SK-N-MC (cell line): ENCODE measurements around the gene NFYB.
"Not testable (repeated sequence)": the region's sequence is repeated elsewhere in the genome, so short reads cannot be mapped to it uniquely, and the experiment has no call there.

Experiments
- DNase-seq: peaks from one replicate; pipeline ENCODE4 v3.0.0-alpha.2; 2011; ENCODE audit warnings: low read depth, low spot score
- H3K27ac ChIP-seq: fragments of 200-600 bp; sonication (generic); 2 replicates; pipeline ENCODE4 v1.5.1; 2016; ENCODE audit warnings: mixed run types
- H3K36me3 ChIP-seq: fragments of 200-600 bp; sonication (generic); 2 replicates; pipeline ENCODE4 v1.6.1; 2017; ENCODE audit warnings: antibody characterized with exemption, low read length, mixed read lengths; ENCODE audit not compliant: insufficient read depth
- H3K4me3 ChIP-seq: fragments of 200-600 bp; sonication (generic); 2 replicates; pipeline ENCODE4 v1.5.1; 2016
- H3K9ac ChIP-seq: fragments of 200-600 bp; sonication (generic); 2 replicates; pipeline ENCODE4 v1.8.0; 2017; ENCODE audit warnings: mixed run types, mixed read lengths; ENCODE audit not compliant: insufficient read length
- H3K9me3 ChIP-seq: fragments of 200-600 bp; sonication (generic); 2 replicates; pipeline ENCODE4 v1.6.1; 2017; ENCODE audit warnings: low read depth, mild to moderate bottlenecking, antibody characterized with exemption, low read length, moderate library complexity, mixed read lengths
- EZH2 ChIP-seq: fragments of 200-600 bp; sonication (generic); IDR thresholded peaks from one replicate; pipeline ENCODE4 v1.6.1; 2017; ENCODE audit warnings: antibody characterized with exemption
- FOXP2 ChIP-seq: optimal IDR thresholded peaks from 2 replicates; pipeline ENCODE3; 2011; ENCODE audit warnings: mild to moderate bottlenecking, moderate library complexity; ENCODE audit not compliant: insufficient read depth; ENCODE audit errors: extremely low read length, control extremely low read depth
- POLR2AphosphoS5 ChIP-seq: IDR thresholded peaks from 2 replicates; pipeline ENCODE4 v1.6.1; 2012; ENCODE audit warnings: mild to moderate bottlenecking, low read depth, low read length, borderline replicate concordance

The NFYB gene

GRCh38 chr12:104133321-104133720 is 4.7 kb downstream of the NFYB start:
- Histone ChIP-seq H3K4me3 (no peak overlapping the region), H3K36me3 (peaks cover 61% of the 10 kb centered on the region), H3K27ac (no peak overlapping the region), H3K9me3 (no peaks in the 10 kb centered on the region), H3K9ac (no peak overlapping the region)
- TF ChIP-seq POLR2AphosphoS5 (no peak), EZH2 (no peak), FOXP2 (no peak)
- DNase-seq: no peak

- Histone ChIP-seq H3K9ac (no peak overlapping the region), H3K36me3 (peaks cover 69% of the 10 kb centered on the region), H3K9me3 (no peaks in the 10 kb centered on the region), H3K4me3 (no peak overlapping the region), H3K27ac (no peak overlapping the region)
- TF ChIP-seq POLR2AphosphoS5 (no peak), FOXP2 (no peak), EZH2 (no peak)
- DNase-seq: no peak
Observed at GRCh38 chr12:104132351-104132956, 5.6 kb downstream of the NFYB start.

- Histone ChIP-seq H3K27ac (no peak overlapping the region), H3K9ac (no peak overlapping the region), H3K4me3 (no peak overlapping the region), H3K36me3 (peaks cover 69% of the 10 kb centered on the region), H3K9me3 (no peaks in the 10 kb centered on the region)
- DNase-seq: no peak
- no peak for TF ChIP-seq POLR2AphosphoS5
Observed at GRCh38 chr12:104131609-104132008, 6.4 kb downstream of the NFYB start.

DNA sequence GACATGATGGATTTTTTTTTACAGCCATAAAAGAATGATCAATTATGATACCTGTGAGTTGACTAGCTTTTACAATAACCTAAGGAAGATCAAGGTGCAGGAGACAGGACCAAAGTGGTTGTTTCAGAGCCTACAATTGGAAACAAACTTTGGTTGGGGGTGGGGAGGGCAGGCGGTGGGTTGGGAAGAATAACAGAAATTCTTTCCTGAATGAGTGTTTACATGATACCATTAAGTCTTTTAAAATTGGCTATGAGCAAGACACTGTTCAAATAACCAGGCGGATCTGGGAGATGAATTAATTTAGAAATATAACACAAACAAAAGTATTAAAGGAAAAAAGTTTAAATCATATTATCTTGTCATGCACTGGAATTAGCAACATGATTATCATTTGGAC is 7.2 kb downstream of the NFYB start:
- H3K27ac ChIP-seq: no peak overlapping the region
- peaks cover 77% of the 10 kb centered on the region for H3K36me3 ChIP-seq
- no peaks in the 10 kb centered on the region for H3K9me3 ChIP-seq
- DNase-seq: no peak
- no peak overlapping the region for H3K9ac ChIP-seq
- H3K4me3 ChIP-seq: no peak overlapping the region
- TF ChIP-seq POLR2AphosphoS5 (no peak), FOXP2 (no peak), EZH2 (no peak)

GRCh38 chr12:104126548-104126947 is 11.5 kb downstream of the NFYB start:
- no peak overlapping the region; the same call in 1 of the 2 replicates for H3K27ac ChIP-seq
- DNase-seq: no peak
- no peak overlapping the region for H3K9ac ChIP-seq
- H3K9me3 ChIP-seq: no peaks in the 10 kb centered on the region
- peaks cover 74% of the 10 kb centered on the region for H3K36me3 ChIP-seq
- H3K4me3 ChIP-seq: no peak overlapping the region
- TF ChIP-seq FOXP2: no peak
- no peak for TF ChIP-seq POLR2AphosphoS5
- no peak for TF ChIP-seq EZH2

DNA sequence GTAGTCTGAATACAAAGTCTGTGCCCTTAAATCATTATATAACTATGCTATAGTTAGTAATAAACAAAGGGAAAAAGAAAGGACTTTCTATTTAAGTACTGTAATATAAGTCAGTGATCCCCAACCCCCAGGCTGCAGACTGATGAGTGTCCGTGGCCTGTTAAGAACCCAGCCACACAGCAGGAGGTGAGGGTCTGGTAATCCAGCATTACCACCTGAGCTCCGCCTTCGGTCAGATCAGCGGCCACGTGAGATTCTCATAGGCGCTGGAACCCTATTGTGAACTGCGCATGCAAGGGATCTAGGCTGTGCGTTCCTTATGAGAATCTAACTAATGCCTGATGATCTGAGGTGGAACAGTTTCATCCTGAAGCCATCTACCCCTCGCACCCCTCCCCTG is 15.7 kb downstream of the NFYB start:
- H3K27ac ChIP-seq: no peak overlapping the region
- peaks cover 74% of the 10 kb centered on the region for H3K36me3 ChIP-seq
- H3K9me3 ChIP-seq: no peaks in the 10 kb centered on the region
- no peak overlapping the region for H3K4me3 ChIP-seq
- no peak for DNase-seq
- H3K9ac ChIP-seq: no peak overlapping the region
- TF ChIP-seq FOXP2 (no peak), EZH2 (no peak), POLR2AphosphoS5 (no peak)

GRCh38 chr12:104121001-104121400 is 17.0 kb downstream of the NFYB start:
- TF ChIP-seq FOXP2 (no peak), POLR2AphosphoS5 (no peak), EZH2 (no peak)
- no peak for DNase-seq
- Histone ChIP-seq H3K36me3 (peaks cover 75% of the 10 kb centered on the region), H3K9ac (no peak overlapping the region), H3K4me3 (no peak overlapping the region), H3K9me3 (no peaks in the 10 kb centered on the region), H3K27ac (no peak overlapping the region)

DNA sequence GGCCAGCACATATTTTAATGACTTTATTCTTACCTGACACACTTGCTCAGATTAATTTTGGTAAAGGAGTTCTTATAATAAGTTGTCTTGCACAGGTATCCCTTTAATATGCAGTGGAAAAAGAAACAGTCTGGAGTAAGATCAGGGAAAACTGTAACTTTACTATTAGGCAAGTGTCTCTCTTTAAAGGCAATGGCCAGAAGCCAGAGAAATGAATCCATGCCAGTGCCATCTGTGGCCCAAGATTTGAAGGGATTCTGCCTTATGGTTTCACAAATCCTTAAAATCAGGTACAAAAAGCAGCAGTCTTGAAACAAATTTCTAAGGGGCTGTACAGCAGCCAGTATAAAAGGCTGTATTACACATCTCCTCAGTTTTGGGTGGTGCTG is 22.4 kb downstream of the NFYB start:
- Histone ChIP-seq H3K36me3 (peaks cover 44% of the 10 kb centered on the region), H3K27ac (no peak overlapping the region), H3K9me3 (no peaks in the 10 kb centered on the region), H3K9ac (no peak overlapping the region), H3K4me3 (no peak overlapping the region)
- DNase-seq: no peak
- no peak for TF ChIP-seq EZH2
- TF ChIP-seq FOXP2: no peak
- TF ChIP-seq POLR2AphosphoS5: no peak

DNA sequence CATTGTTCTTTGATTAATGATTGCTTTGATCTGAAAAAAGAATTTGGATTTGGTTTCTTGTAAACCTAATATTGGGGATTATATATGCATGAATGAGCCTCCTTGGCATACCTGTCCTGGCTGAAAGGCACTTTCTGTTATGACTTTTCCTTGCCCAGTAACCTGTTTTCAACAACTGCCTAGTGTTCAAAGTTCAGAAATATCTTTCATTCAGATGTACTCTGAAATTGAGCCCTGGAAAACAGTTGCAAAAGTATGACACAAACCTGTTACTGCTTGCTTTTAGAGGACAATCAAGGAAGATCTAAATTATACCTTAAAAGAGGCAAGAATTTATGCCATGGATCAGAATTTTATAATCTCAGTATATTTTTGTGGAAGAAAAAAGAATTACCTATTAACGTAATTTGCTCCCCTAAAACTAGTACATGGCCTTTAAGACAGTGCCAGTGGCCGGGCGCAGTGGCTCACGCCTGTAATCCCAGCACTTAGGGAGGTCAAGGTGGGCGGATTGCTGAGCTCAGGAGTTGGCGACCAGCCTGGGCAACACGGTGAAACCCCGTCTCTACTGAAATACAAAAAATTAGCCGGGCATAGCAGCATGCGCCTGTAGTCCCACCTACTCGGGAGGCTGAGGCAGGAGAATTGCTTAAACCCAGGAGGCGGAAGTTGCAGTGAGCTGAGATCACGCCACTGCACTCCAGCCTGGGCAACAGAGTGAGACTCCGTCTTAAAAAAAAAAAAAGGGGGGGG is 23.0 kb downstream of the NFYB start:
- DNase-seq, H3K9me3 ChIP-seq, H3K27ac ChIP-seq: not testable (repeated sequence)

More for the DNA sequence above, 23.0 kb downstream of the NFYB start:
- H3K36me3 ChIP-seq: peaks cover 39% of the 10 kb centered on the region
- not testable (repeated sequence) for H3K9ac ChIP-seq, H3K4me3 ChIP-seq
